AG10803 (cell line): ENCODE results near the gene AKR1C1.
"Not testable (repeated sequence)": the region's sequence is repeated elsewhere in the genome, so short reads cannot be mapped to it uniquely, and the experiment has no call there.

ENCODE experiments used
- DNase-seq: peaks from one replicate; pipeline ENCODE4 v3.0.0; 2010; ENCODE audit warnings: low read depth
- H3K4me3 ChIP-seq: 2 replicates; pipeline ENCODE4 v1.5.1; 2011; ENCODE audit warnings: mild to moderate bottlenecking, low read length, control low read depth
- TF ChIP-seq, protein P1 (sequence below): conservative IDR thresholded peaks from 2 replicates; pipeline ENCODE4 v1.5.1; 2011; ENCODE audit warnings: mild to moderate bottlenecking, low read length, control low read depth, inconsistent platforms

AKR1C1 gene

DNA sequence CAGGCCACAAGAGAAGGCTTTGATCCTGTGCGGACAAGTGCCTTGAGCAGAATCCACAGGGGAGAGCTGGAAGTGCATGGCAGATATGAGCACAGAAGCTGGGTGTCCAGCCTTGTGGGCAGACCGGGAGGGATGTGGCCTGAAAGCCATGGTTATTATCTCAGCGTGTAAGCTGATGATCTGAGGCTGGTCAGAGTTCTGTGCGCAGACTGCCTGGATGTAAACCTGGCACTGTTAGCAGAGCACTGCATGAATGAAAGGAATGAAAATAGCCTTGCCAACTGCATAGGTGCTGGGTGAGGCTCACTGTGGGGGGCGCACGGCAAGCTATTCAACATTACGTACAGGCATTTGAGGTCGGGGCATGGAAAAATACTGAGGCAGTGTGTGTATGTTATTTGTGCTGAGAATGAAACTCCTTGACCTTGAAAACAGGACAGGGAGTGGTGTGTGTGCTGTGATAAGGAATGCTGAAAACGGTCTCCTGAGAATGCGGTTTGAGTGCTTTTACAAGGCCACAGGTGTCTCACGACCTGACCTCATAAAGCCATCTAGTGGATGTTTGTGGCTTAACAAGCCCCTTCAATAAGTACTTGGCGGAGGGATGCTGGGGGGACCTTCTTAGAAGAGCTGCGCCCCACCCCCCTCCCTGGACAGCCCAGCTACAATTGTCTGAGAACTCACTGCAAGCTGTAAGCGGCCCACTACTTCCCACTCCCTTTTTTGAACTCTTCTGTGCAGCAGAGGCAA, 18.7 kb downstream of the AKR1C1 start:
- TF ChIP-seq, protein P1, sequence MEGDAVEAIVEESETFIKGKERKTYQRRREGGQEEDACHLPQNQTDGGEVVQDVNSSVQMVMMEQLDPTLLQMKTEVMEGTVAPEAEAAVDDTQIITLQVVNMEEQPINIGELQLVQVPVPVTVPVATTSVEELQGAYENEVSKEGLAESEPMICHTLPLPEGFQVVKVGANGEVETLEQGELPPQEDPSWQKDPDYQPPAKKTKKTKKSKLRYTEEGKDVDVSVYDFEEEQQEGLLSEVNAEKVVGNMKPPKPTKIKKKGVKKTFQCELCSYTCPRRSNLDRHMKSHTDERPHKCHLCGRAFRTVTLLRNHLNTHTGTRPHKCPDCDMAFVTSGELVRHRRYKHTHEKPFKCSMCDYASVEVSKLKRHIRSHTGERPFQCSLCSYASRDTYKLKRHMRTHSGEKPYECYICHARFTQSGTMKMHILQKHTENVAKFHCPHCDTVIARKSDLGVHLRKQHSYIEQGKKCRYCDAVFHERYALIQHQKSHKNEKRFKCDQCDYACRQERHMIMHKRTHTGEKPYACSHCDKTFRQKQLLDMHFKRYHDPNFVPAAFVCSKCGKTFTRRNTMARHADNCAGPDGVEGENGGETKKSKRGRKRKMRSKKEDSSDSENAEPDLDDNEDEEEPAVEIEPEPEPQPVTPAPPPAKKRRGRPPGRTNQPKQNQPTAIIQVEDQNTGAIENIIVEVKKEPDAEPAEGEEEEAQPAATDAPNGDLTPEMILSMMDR: peak; percentile 42
- peak; percentile 12 for DNase-seq
- H3K4me3 ChIP-seq: no peak overlapping the region

DNA sequence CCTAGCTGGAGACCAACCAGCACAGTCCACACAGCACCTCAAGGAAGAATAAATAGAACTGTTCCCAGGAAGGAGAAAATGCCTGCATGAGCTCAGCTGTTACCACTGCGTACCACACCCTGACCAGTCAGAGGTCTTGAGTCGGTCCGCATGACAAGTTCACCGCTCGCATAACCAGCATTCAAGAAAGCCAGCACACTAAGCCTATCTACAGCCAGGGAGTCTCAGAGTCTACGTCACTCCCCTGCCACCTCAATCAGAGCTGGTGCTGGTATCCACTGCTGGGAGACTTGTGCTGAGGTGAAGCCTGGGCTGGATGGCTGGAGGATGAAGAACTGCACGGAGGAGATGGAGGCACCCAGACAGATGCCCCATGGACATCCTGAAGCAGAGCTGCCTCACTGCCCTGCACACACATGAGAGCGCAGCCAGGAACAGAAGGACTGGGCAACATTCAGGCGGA, 19.6 kb downstream of the AKR1C1 start:
- H3K4me3 ChIP-seq: no peak overlapping the region
- DNase-seq: peak; percentile 7
- TF ChIP-seq, protein P1: no peak

DNA sequence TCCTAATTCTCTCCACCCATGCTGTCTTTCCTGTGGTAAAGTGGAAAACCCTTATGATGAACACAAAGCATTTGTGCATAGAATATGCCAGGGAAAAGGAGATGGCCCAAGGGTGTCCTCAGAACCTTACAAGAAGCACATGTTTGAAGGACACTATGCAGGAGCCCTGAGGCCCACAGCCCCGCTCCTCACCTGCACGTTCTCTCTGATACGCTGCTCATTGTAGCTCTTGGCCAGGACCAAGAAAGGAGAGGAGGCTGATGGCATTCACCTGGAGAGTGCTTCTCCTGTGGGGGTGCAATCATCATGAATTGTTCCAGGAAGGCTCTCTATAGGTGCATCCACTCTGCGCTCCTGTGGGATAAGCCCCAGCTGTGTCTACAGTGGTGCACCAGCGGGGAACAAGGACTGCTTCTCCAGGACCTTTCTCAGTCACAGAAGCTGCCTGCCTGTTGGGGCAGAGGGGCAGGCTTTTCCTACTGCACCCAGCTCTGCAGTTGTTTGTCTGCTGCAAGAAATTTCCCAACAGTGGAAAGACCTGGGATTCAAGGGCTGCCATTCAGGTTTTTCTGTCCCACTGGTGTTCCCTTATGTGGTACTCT, 20.5 kb downstream of the AKR1C1 start:
- TF ChIP-seq, protein P1: no peak

DNA sequence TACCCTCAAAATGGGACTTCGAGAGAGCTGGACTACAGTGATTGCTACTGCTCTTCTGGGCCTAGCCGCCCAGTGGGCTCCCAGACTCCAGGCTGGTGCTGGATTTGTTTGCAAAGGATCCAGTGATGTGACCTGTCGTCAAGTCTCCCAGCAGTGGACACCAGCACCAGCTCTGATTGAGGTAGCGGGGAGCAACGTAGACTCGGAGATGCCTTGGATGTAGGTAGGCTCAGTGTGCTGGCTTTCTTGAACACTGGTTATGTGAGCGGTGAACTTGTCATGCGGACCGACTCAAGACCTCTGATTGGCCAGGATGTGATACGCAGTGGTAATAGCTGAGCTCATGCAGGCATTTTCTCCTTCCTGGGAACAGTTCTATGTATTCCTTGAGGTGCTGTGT, 21.0 kb downstream of the AKR1C1 start:
- peak; percentile 12 for DNase-seq
- no peak overlapping the region for H3K4me3 ChIP-seq
- TF ChIP-seq, protein P1: no peak

More for the DNA sequence above, 20.5 kb downstream of the AKR1C1 start:
- no peak overlapping the region for H3K4me3 ChIP-seq
- DNase-seq: no peak

DNA sequence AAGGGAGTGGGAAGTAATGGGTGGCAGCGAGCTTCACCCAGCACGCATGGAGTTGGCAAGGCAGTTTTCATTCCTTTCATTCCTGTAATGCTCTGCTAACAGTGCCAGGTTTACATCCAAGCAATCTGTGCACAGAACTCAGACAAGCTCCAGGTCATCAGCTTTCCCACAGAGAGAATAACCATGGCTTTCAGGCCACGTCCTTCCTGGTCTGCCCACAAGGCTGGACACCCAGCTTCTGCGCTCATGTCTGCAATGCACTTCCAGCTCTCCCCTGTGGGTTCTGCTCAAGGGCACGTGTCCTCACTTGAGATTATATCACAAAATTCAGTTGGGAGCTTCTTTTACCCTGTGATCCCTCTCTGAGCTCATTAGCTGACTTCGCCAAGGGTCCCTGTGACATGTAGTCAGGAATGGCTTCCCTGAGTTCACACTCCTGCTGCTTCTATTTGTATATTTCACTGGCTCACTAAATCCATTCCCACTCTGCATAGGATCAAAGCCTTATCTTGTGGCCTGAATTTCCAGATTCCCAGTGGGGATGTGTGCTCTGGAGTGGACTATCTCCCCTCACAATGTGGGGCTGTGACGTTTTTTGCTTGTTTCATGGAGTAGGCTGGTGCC, 21.9 kb downstream of the AKR1C1 start:
- peak; percentile 79 for DNase-seq
- no peak overlapping the region for H3K4me3 ChIP-seq

DNA sequence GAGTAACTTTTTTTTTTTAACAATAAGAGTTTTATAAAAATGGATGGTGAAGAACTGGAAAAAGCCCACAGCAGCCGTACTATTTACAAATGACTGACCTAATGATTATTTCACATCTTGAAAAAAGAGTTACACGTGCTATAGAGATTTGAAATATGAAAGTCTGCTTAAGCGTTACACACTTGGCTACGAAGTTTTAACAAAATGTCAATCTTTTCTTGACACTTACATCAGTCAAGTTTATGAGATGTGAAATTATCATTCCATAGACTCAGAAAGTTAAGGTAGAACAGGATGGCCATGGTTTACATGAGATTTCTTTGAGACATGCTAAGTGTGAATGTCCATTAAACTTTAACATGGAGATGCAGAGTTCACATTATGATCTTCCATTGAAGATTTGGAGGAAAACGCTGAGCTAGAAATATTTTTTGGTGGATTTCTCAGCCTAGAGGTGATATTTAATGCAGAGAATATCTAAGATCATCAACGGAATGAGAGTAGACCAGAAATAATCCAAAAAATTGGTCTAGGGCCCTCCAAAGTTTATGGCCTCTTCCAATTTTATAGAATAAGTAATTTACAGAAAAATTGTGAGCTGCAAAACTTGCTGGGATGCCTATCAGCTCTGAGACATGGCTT, 24.9 kb downstream of the AKR1C1 start:
- not testable (repeated sequence) for DNase-seq, H3K4me3 ChIP-seq

More for the DNA sequence above, 21.9 kb downstream of the AKR1C1 start:
- TF ChIP-seq, protein P1: 0 out of 2 replicates have a peak, but pooled peaks have one; percentile 4

DNA sequence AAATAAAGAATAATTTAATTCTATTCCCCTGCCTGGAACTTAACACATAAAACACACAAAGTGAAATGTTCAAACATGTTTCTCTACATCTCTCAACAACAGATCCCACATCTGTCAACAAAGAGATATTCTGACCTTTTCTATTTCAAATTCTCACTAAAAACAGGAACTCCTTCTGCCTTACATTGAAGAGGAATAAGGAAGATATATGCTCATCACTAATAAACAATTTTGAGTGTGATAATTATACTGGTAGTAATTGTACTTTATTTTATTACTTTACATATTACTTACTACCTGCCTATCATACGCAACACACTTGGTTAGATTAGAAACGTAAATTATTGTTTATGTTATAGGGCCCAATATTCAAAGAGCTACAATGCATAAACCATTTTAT, 27.0 kb downstream of the AKR1C1 start:
- H3K4me3 ChIP-seq: no peak overlapping the region
- DNase-seq: no peak
- TF ChIP-seq, protein P1: no peak

DNA sequence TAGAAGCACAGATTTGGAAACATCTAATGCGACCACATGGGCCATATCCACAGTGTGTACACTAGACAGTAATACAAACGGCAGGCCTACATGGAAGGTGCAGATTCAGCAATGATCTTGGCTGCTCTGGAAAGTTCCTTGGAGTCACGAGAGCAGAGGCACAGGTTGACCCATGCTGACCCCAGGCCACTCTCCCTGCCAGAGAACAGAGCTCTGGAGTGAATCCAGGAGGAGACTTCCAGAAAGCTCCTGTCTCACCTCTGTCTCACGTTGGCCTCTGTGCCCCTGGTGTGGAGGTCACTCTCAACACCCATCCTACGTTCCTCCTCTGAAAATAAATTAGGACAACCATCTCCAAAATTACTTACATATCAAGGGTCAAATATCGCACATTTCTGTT, 28.2 kb downstream of the AKR1C1 start:
- H3K4me3 ChIP-seq, DNase-seq: not testable (repeated sequence)

DNA sequence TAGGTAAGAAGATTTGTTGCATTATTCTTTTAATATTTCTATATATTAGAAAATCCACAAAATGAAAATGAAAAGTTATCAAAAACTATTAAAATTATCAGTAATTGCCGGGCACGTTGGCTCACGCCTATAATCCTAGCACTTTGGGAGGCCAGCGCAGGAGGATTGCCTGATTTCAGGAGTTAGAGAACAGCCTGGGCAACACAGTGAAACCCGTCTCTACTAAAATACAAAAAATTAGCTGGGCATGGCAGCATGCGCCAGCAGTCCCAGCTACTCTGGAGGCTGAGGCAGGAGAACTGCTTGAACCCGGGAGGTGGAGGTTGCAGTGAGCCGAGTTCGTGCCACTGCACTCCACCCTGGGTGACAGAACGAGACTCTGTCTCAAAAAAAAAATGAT, 29.3 kb downstream of the AKR1C1 start:
- H3K4me3 ChIP-seq: not testable (repeated sequence)

DNA sequence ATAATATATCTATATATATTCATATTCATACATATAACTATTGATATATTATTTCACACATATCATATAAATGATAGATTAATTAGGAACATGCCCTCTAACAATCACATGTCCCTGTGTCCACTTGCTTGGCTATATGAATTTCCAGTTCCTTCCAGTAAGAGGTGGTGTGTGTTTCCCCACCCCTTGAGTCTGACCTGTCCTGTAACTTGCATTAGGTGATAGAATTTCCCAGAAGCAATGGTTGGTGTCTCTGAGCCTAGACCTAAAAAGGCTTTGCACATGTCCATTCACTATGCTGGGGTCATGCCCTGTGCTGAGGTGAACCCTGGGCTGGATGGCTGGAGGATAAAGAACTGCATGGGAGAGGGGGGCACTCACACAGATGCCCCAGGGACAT, 31.0 kb downstream of the AKR1C1 start:
- H3K4me3 ChIP-seq, DNase-seq: not testable (repeated sequence)

More for the DNA sequence above, 29.3 kb downstream of the AKR1C1 start:
- DNase-seq: not testable (repeated sequence)
